CD14-positive monocyte (primary cell): ENCODE results near the gene BBS4. TPM values are rescaled to one million over a fixed set of nuclear protein-coding genes. Genes with fewer than 3 reads are reported as not detected.
A peak's percentile ranks its signal among the peaks of the same experiment; 100 is the strongest.
"Not testable (repeated sequence)": the region's sequence is repeated elsewhere in the genome, so short reads cannot be mapped to it uniquely, and the experiment has no call there.

Source experiments
- DNase-seq, 3 donors: peaks; one replicate each; pipeline ENCODE4 v3.0.0-alpha.2; 2011 to 2022
- H2AFZ ChIP-seq: 2 replicates; pipeline ENCODE4 v1.6.0; 2012; ENCODE audit warnings: mild to moderate bottlenecking, low read depth, low read length, inconsistent platforms; ENCODE audit not compliant: insufficient read depth, poor library complexity, severe bottlenecking
- H3K27ac ChIP-seq, 2 donors: 1 replicate in 1 of 2; 2 replicates in 1 of 2; pipeline ENCODE4 v1.5.1; 2012 to 2013; ENCODE audit warnings: low read length in 2 of 2, control low read depth in 1 of 2, inconsistent platforms in 1 of 2, low read depth in 1 of 2, mild to moderate bottlenecking in 1 of 2
- H3K27me3 ChIP-seq, 2 donors: one replicate each; pipeline versions ENCODE4 v1.6.0 to v1.6.1; 2011 to 2013; ENCODE audit warnings: low read length in 2 of 2; ENCODE audit not compliant: control insufficient read depth in 2 of 2, insufficient read depth in 2 of 2
- H3K36me3 ChIP-seq, 2 donors: replicated peaks in 1 of 2; 1 replicate in 1 of 2; 2 replicates in 1 of 2; pipeline versions ENCODE4 v1.5.1 to v1.6.1; 2012 to 2013; ENCODE audit warnings: low read length in 2 of 2, control low read depth in 1 of 2, inconsistent platforms in 1 of 2, mild to moderate bottlenecking in 1 of 2; ENCODE audit not compliant: insufficient read depth in 2 of 2, control insufficient read depth in 1 of 2
- H3K4me1 ChIP-seq, 2 donors: 1 replicate in 1 of 2; 2 replicates in 1 of 2; pipeline versions ENCODE4 v1.5.1 to v1.6.1; 2012 to 2013; ENCODE audit warnings: low read length in 2 of 2, control low read depth in 1 of 2, inconsistent platforms in 1 of 2, mild to moderate bottlenecking in 1 of 2, moderate library complexity in 1 of 2; ENCODE audit not compliant: insufficient read depth in 2 of 2, control insufficient read depth in 1 of 2
- H3K4me2 ChIP-seq: replicated peaks from 2 replicates; pipeline ENCODE3; 2012; ENCODE audit warnings: low read length, moderate library complexity, mild to moderate bottlenecking; ENCODE audit not compliant: poor library complexity, severe bottlenecking; ENCODE audit errors: extremely low read depth
- H3K4me3 ChIP-seq, 3 experiments: fragments of 200-600 bp in 1 of 3; sonication (generic) in 1 of 3; replicated peaks in 1 of 3; 1 replicate in 2 of 3; 2 replicates in 1 of 3; pipeline ENCODE4 v1.5.1; 2011 to 2013; ENCODE audit warnings: low read length in 3 of 3, mild to moderate bottlenecking in 3 of 3, control low read depth in 2 of 3, low read depth in 2 of 3, inconsistent platforms in 1 of 3, moderate library complexity in 1 of 3
- H3K79me2 ChIP-seq: 2 replicates; pipeline ENCODE4 v1.6.0; 2012; ENCODE audit warnings: mild to moderate bottlenecking, control low read depth, inconsistent platforms, low read length, moderate library complexity; ENCODE audit not compliant: insufficient read depth
- H3K9ac ChIP-seq: 2 replicates; pipeline ENCODE4 v1.6.0; 2017; ENCODE audit warnings: low read length, mild to moderate bottlenecking; ENCODE audit not compliant: insufficient read depth, poor library complexity, severe bottlenecking
- H3K9me3 ChIP-seq, 2 donors: replicated peaks in 1 of 2; 1 replicate in 1 of 2; 2 replicates in 1 of 2; pipeline versions ENCODE4 v1.5.1 to v1.6.1; 2012 to 2013; ENCODE audit warnings: low read length in 2 of 2, control low read depth in 1 of 2; ENCODE audit not compliant: control insufficient read depth in 1 of 2, insufficient read depth in 1 of 2
- H4K20me1 ChIP-seq: 2 replicates; pipeline ENCODE4 v1.6.0; 2012; ENCODE audit warnings: mild to moderate bottlenecking, low read length, control low read depth, moderate library complexity; ENCODE audit not compliant: insufficient read depth
- H3K27ac Mint-ChIP-seq, 7 donors: one replicate each; pipeline ENCODE4 v1.8.0; 2020; ENCODE audit warnings: mild to moderate bottlenecking in 7 of 7, mixed read lengths in 7 of 7, moderate library complexity in 6 of 7, inconsistent platforms in 2 of 7
- H3K27me3 Mint-ChIP-seq, 3 donors: one replicate each; pipeline ENCODE4 v1.8.0; 2021 to 2022; ENCODE audit warnings: low read depth in 3 of 3, mild to moderate bottlenecking in 3 of 3, mixed read lengths in 3 of 3, moderate library complexity in 3 of 3, inconsistent platforms in 1 of 3
- H3K36me3 Mint-ChIP-seq, 2 donors: one replicate each; pipeline ENCODE4 v1.8.0; 2020; ENCODE audit warnings: mixed read lengths in 2 of 2, inconsistent platforms in 1 of 2, mild to moderate bottlenecking in 1 of 2
- H3K4me1 Mint-ChIP-seq: one replicate; pipeline ENCODE4 v1.8.0; 2020; ENCODE audit warnings: mild to moderate bottlenecking, mixed read lengths
- H3K4me3 Mint-ChIP-seq, 2 donors: one replicate each; pipeline ENCODE4 v1.8.0; 2020; ENCODE audit warnings: mild to moderate bottlenecking in 2 of 2, mixed read lengths in 2 of 2, moderate library complexity in 1 of 2
- H3K9me3 Mint-ChIP-seq, 7 donors: one replicate each; pipeline ENCODE4 v1.8.0; 2020 to 2022; ENCODE audit warnings: mixed read lengths in 7 of 7, mild to moderate bottlenecking in 6 of 7, moderate library complexity in 6 of 7, inconsistent platforms in 2 of 7
- CTCF ChIP-seq: fragments of 200-600 bp; IDR thresholded peaks from one replicate; pipeline ENCODE4 v1.8.0; 2022; ENCODE audit warnings: antibody characterized with exemption, mild to moderate bottlenecking
- WGBS: methylation state at CpG from one replicate; pipeline ENCODE4 v1.1.5; 2013; ENCODE audit warnings: missing lambda C conversion rate; ENCODE audit not compliant: insufficient coverage; 5-methylcytosine and 5-hydroxymethylcytosine counted together
- intact Hi-C, 2 donors: fragments of 100-400 bp; cut with micrococcal nuclease; formaldehyde crosslinking; loops; one replicate each; pipeline versions ENCODE4 v1.15.0 to v1.15.1; 2023
- polyA plus RNA-seq, 3 donors: library from polyadenylated mRNA; depleted of rRNA in 1 of 3; unstranded in 2 of 3; stranded (reverse) in 1 of 3; fragments of 300-500 nt in 2 of 3; fragments of >200 nt in 1 of 3; fragmentation: Illumina TruSeq in 2 of 3; gene quantifications; 1 replicate in 2 of 3; 2 replicates in 1 of 3; pipeline ENCODE4 v1.2.3, GENCODE V29; 2012 to 2021

BBS4 gene
- polyA plus RNA-seq, 3 donors: 4.0 to 7.6 (median 4.1) TPM

GRCh38 chr15:72725446-72725845 is 39.4 kb downstream of the BBS4 start:
- peaks cover 0 to 4% of the 10 kb centered on the region in 2 donors for H3K36me3 Mint-ChIP-seq
- no peak for TF ChIP-seq CTCF
- Histone ChIP-seq H3K36me3 (no peaks in the 10 kb centered on the region), H3K9ac (no peak overlapping the region), H4K20me1 (no peaks in the 10 kb centered on the region), H3K4me3 (no peak overlapping the region), H2AFZ (no peak overlapping the region), H3K79me2 (no peaks in the 10 kb centered on the region), H3K27ac (no peak overlapping the region), H3K4me1 (no peaks in the 10 kb centered on the region), H3K27me3 (no peaks in the 10 kb centered on the region), H3K9me3 (no peaks in the 10 kb centered on the region), H3K4me2 (no peak overlapping the region)
- intact Hi-C loops: loop anchor here in 1 of 2 donors (10.0 kb wide), 1 partner anchor 359 kb away; no protein-coding TSS in a partner anchor
- H3K9me3 Mint-ChIP-seq: peaks cover 0 to 1% (median 0%) of the 10 kb centered on the region in 7 donors
- H3K27me3 Mint-ChIP-seq: peaks cover 0 to 2% (median 0%) of the 10 kb centered on the region in 3 donors
- H3K4me1 Mint-ChIP-seq: no peaks in the 10 kb centered on the region
- no peak overlapping the region for H3K4me3 Mint-ChIP-seq
- WGBS: no CpG with 5 or more reads among the region's 3 CpGs
- no peak for DNase-seq
- H3K27ac Mint-ChIP-seq: peak overlapping the region in 1 of 7 donors; percentile 31

- not testable (repeated sequence) for H3K4me1 ChIP-seq, H3K9me3 ChIP-seq, H3K4me1 Mint-ChIP-seq, H3K4me3 Mint-ChIP-seq, DNase-seq, H2AFZ ChIP-seq, H4K20me1 ChIP-seq, H3K4me3 ChIP-seq, H3K36me3 Mint-ChIP-seq, H3K27ac ChIP-seq, H3K36me3 ChIP-seq, H3K27me3 Mint-ChIP-seq, H3K9ac ChIP-seq, H3K27me3 ChIP-seq, H3K4me2 ChIP-seq, H3K79me2 ChIP-seq, H3K9me3 Mint-ChIP-seq
- intact Hi-C loops: loop anchor here in 1 of 2 donors (10.0 kb wide), 1 partner anchor 359 kb away; no protein-coding TSS in a partner anchor
- H3K27ac Mint-ChIP-seq: peak overlapping the region in 1 of 7 donors; percentile 56
- WGBS: 94% methylated on average over 5 of the region's 6 CpGs
Measured at GRCh38 chr15:72725851-72726250, 39.8 kb downstream of the BBS4 start.
